ENCODE data around the gene YPEL4. TPM values are rescaled to one million over a fixed set of nuclear protein-coding genes. Genes with fewer than 3 reads are reported as not detected.
"Not testable (repeated sequence)": the region's sequence is repeated elsewhere in the genome, so short reads cannot be mapped to it uniquely, and the experiment has no call there.

The YPEL4 gene
- polyA plus RNA-seq (2011; rRNA removed): 0.83 and 1.1 TPM in 2 replicates
- 0.74 and 0.87 TPM in 2 replicates for polyA minus RNA-seq (2011; rRNA and poly(A)+ RNA removed)

- peak within 1 kb of the TSS; percentile 69 for H3K4me3 ChIP-seq (ENCODE audit: low read depth, low read length)
- DNase-seq (ENCODE audit: low read depth, low spot score): peak; percentile 50
- TF ChIP-seq CTCF (IDR thresholded peaks at IDR 0.05; ENCODE audit: low read depth, low read length): no peak
- ChIA-PET CTCF (interaction anchor here (1.0 kb wide), 1 partner anchor 9 kb away, joined by 3 read pairs; no protein-coding TSS in a partner anchor), POLR2A (interaction anchor here (1.8 kb wide), 1 partner anchor 10 kb away, joined by 8 read pairs; no protein-coding TSS in a partner anchor)
- H3K27me3 ChIP-seq (ENCODE audit: control insufficient read depth, insufficient read depth, low read length): peaks cover 21% of the 10 kb centered on the region
- H3K9me3 ChIP-seq (ENCODE audit: control insufficient read depth, insufficient read depth, low read length): no peaks in the 10 kb centered on the region; the same call in 1 of the 2 replicates
- H3K27ac ChIP-seq (ENCODE audit: low read depth, low read length): no peak within 1 kb of the TSS
Measured at GRCh38 chr11:57649826-57650738, at the start of gene YPEL4. TSS of gene YPEL4 (minus strand) at chr11:57649912. CDS start at chr11:57647107, 2,805 bp downstream.

- no peak overlapping the region for H3K4me3 ChIP-seq (ENCODE audit: low read depth, low read length)
- CTCF ChIA-PET: interaction anchor here (0.8 kb wide), 1 partner anchor 102 kb away, joined by 3 read pairs; no protein-coding TSS in a partner anchor
- TF ChIP-seq CTCF (IDR thresholded peaks at IDR 0.05; ENCODE audit: low read depth, low read length): no peak
Measured at GRCh38 chr11:57698843-57699365, 49.2 kb upstream of the YPEL4 start.

GRCh38 chr11:57690474-57690873 is 40.8 kb upstream of the YPEL4 start:
- H3K4me3 ChIP-seq (ENCODE audit: low read depth, low read length); H3K27ac ChIP-seq (ENCODE audit: low read depth, low read length); CTCF ChIA-PET; H3K27me3 ChIP-seq (ENCODE audit: control insufficient read depth, insufficient read depth, low read length); H3K9me3 ChIP-seq (ENCODE audit: control insufficient read depth, insufficient read depth, low read length); POLR2A ChIA-PET; DNase-seq (ENCODE audit: low read depth, low spot score): not testable (repeated sequence)

More at GRCh38 chr11:57698843-57699365, 49.2 kb upstream of the YPEL4 start:
- DNase-seq (ENCODE audit: low read depth, low spot score): no peak
- POLR2A ChIA-PET: no interaction called here
- no peak overlapping the region for H3K27ac ChIP-seq (ENCODE audit: low read depth, low read length)
- no peaks in the 10 kb centered on the region for H3K9me3 ChIP-seq (ENCODE audit: control insufficient read depth, insufficient read depth, low read length)
- H3K27me3 ChIP-seq (ENCODE audit: control insufficient read depth, insufficient read depth, low read length): no peaks in the 10 kb centered on the region

- Histone ChIP-seq H3K27me3 (ENCODE audit: control insufficient read depth, insufficient read depth, low read length) (no peaks in the 10 kb centered on the region), H3K9me3 (ENCODE audit: control insufficient read depth, insufficient read depth, low read length) (no peaks in the 10 kb centered on the region), H3K27ac (ENCODE audit: low read depth, low read length) (no peak overlapping the region), H3K4me3 (ENCODE audit: low read depth, low read length) (no peak overlapping the region)
- ChIA-PET POLR2A (no interaction called here), CTCF (interaction anchor here (1.6 kb wide), 1 partner anchor 120 kb away, joined by 4 read pairs; no protein-coding TSS in a partner anchor)
- no peak for DNase-seq (ENCODE audit: low read depth, low spot score)
- TF ChIP-seq CTCF (IDR thresholded peaks at IDR 0.05; ENCODE audit: low read depth, low read length): no peak
Measured at GRCh38 chr11:57681168-57681567, 31.5 kb upstream of the YPEL4 start.

- no peak for TF ChIP-seq CTCF (IDR thresholded peaks at IDR 0.05; ENCODE audit: low read depth, low read length)
- no peaks in the 10 kb centered on the region for H3K27me3 ChIP-seq (ENCODE audit: control insufficient read depth, insufficient read depth, low read length)
- no peak overlapping the region for H3K4me3 ChIP-seq (ENCODE audit: low read depth, low read length)
- DNase-seq (ENCODE audit: low read depth, low spot score): no peak
- no peaks in the 10 kb centered on the region for H3K9me3 ChIP-seq (ENCODE audit: control insufficient read depth, insufficient read depth, low read length)
- no peak overlapping the region for H3K27ac ChIP-seq (ENCODE audit: low read depth, low read length)
- ChIA-PET POLR2A (no interaction called here), CTCF (interaction anchor here (1.4 to 1.6 kb wide), 2 partner anchors 36 to 120 kb away, joined by 4 read pairs; no protein-coding TSS in a partner anchor)
Measured at GRCh38 chr11:57680552-57680874, 30.8 kb upstream of the YPEL4 start.
